NCI-H2227 (cell line): ENCODE results near the gene ZNF708.
"Not testable (repeated sequence)": the region's sequence is repeated elsewhere in the genome, so short reads cannot be mapped to it uniquely, and the experiment has no call there.

Experiments used
- DNase-seq: peaks from one replicate; lab custom pipeline; 2025; ENCODE audit not compliant: unreplicated experiment; lab: John Stamatoyannopoulos, UW

ZNF708 gene

GRCh38 chr19:21328885-21329605 lies at the start of gene ZNF708:
Gene ZNF708 (minus strand): TSS chr19:21329410. CDS start chr19:21329212, 198 bp downstream.
- DNase-seq, result peak; percentile 86

- DNase-seq, result no peak
Observed at GRCh38 chr19:21362291-21362690, 33.1 kb upstream of the ZNF708 start.

DNA sequence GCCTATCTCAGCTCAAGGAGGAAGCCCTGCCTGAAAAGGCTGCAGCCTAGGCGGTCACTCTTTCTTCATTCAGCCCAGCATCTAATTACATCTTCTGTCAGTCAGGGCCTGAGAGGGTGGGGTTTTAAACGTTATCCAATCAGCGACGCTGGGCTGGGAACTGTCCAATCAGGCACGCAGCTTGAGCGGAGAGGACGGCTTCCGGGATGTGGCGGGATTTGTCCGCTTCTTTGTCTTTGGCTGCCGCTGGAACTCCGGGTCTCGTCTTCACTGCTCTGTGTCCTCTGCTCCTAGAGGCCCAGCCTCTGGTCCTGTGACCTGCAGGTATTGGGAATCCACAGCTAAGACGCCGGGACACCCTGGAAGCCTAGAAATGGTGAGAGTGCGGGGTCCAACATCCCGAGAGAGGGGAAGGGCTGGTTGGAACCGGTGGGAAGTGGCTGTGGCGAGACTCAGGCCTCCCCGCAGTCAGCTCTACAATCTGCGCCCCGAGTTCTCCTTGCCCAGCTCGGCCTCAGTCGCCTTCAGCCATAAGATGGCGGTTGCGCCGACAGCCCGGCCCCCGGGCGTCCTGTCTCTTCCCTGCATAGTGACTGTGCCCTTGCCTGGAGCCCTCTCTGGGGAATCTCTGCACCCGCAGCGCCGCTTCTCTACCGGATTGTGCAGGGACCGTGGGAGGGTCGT lies 29.7 kb upstream of the ZNF708 start, which contains the start of gene ZNF738:
Gene ZNF738, plus strand, starts transcription at position 233 of the 684 bp plus-strand sequence. Its CDS starts 141 bp downstream, at position 374.
- DNase-seq, result peak; percentile 94

- DNase-seq, result no peak
Observed at GRCh38 chr19:21352830-21353229, 23.6 kb upstream of the ZNF708 start.

DNA sequence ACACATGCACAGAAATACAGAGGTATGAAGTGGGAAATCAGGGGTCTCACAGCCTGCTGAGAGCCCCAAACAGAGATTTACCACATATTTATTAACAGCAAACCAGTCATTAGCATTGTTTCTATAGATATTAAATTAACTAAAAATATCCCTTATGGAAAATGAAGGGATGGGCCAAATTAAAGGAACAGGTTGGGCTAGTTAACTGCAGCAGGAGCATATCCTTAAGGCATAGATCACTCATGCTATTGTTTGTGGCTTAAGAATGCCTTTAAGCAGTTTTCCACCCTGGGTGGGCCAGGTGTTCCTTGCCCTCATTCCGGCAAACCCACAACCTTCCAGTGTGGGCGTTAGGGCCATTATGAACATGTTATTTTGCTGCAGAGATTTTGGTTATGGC lies 15.6 kb upstream of the ZNF708 start:
- not testable (repeated sequence) for DNase-seq

GRCh38 chr19:21335721-21336120 lies 6.5 kb upstream of the ZNF708 start:
- DNase-seq, result no peak

GRCh38 chr19:21328406-21328805 lies 804 bp downstream of the ZNF708 start:
- DNase-seq, result peak; percentile 13

DNA sequence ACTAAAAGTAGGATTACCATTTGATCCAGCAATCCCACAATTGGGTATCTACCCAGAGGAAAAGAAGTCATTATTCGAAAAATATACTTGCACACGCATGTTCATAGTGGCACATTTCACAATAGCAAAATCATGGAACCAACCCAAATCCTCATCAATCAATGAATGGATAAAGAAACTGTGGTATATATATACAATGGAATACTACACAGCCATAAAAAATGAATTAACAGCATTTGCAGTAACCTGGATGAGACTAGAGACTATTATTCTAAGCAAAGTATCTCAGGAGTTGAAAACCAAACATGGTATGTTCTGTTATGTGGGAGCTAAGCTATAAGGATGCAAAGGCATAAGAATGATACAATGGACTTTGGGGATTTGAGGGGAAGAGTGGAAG lies 3.0 kb downstream of the ZNF708 start:
- no peak for DNase-seq

DNA sequence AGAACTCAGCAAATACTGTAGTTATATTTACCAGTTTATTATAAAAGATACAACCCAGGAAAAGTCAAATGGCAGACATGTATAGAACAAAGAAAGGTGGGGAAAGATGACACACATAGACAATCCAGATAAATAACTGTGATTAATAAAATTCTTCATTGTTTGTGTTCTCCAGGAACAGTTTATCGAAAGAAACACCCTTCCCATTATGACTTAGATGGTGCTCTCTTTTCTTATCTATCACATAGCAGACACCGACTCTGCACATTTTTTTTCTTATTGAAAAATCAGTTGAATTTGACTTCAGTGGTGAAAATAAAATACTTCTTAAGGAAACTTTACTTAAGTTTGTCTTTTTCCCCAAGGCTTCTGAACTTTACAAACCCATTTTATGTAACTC lies 6.2 kb downstream of the ZNF708 start:
- DNase-seq, result no peak

DNA sequence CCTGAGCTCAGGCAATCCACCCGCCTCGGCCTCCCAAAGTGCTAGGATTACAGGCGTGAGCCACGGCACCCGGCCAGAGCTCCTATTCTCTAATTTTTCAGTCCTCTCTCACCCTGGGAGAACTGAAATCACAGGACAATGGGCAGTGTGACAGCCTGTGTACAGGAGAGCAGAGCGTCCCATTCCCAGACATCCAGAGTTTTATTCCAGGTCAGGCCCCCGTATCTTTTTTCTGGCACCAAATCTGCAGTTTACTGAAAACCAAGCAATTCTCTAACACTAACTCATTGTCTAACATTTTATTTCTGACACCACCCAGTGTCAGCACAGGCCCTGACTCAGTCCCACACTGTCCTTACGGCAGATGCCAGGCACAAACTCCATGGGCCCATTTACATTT lies 6.7 kb downstream of the ZNF708 start:
- DNase-seq, result no peak

GRCh38 chr19:21321996-21322395 lies 7.2 kb downstream of the ZNF708 start:
- DNase-seq, result no peak

DNA sequence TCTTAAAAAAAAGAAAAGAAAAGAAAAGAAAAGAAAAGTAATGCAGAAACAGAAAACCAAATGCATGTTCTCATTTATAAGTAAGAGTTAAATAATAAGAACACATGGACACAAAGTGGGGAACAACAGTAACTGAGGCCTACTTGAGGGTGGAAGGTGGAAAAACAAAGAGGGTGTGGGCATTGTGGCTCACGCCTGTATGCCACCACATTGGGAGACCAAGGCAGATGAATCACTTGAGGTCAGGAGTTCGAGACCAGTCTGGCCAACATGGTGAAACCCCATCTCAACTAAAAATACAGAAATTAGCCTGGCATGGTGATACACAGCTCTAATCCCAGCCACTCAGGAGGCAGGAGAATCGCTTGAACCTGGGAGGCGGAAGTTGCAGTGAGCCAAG lies 8.1 kb downstream of the ZNF708 start:
- no peak for DNase-seq

DNA sequence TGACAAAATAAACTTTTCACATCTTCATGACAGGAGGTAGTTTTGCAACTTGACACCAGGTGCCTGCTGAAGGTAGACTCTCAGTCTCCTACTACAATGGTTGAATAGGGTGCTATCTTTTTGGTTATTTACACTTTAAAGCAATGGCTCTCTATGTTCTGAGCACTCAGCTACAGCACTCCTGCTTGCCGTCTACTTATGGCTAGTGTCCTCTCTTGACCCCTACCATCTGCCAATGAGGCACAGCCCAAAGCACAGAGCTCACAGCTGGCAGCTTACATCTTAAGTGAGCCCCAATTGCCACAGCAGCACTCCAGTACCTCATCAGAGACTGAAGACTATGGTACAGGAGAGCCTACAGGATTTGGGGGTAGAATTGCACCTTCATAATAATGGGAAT lies 11.4 kb downstream of the ZNF708 start:
- DNase-seq, result no peak

GRCh38 chr19:21314676-21315075 lies 14.5 kb downstream of the ZNF708 start:
- no peak for DNase-seq

DNA sequence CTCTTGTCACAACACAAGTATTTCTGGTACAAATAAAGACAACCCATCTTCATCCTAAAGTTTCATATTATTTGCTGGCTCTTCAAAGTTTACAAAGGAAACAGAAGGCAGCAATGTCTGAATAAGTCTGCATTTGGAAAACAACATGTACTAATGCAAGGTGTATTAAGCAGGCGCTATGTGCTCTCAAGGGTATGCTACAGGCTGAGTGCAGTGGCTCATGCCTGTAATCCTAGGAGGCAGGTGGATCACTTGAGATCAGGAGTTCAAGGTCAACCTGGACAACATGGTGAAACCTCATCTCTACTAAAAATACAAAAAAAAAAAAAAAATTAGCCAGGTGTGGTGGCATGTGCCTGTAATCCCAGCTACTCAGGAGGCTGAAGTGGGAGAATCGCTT lies 16.4 kb downstream of the ZNF708 start:
- not testable (repeated sequence) for DNase-seq

- no peak for DNase-seq
Observed at GRCh38 chr19:21308773-21309172, 20.4 kb downstream of the ZNF708 start.

GRCh38 chr19:21306881-21307479 lies 22.2 kb downstream of the ZNF708 start:
- not testable (repeated sequence) for DNase-seq

- DNase-seq, result not testable (repeated sequence)
Observed at GRCh38 chr19:21293768-21294167, 35.4 kb downstream of the ZNF708 start.

DNA sequence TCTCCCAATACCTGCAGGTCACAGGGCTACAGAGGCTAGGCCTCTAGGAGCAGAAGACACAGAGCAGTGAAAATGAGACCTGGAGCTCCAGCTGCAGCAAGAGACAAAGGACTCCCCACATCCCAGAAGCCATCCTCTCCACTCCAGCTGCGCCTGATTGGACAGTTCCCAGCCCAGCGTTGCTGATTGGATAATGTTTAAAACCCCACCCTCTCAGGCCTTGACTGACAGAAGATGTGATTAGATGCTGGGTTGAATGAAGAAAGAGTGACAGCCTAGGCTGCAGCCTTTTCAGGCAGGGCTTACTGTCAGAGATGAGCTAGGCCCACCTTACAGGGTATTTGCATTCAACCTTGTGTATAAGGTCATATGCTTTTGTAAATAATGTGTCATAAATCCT lies 59.4 kb downstream of the ZNF708 start:
- no peak for DNase-seq

DNA sequence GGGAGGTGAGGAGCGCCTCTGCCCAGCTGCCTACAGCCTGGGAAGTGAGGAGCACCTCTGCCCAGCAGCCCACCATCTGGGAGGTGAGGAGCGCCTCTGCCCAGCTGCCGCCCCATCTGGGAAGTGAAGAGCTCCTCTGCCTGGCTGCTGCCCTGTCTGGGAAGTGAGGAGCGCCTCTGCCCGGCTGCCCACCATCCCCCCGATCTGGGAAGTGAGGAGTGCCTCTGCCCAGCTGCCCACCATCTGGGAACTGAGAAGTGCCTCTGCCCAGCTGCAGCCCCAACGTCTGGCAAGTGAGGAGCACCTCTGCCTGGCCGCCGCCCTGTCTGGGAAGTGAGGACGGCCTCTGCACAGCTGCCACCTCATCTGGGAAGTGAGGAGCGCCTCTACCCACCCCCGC lies 64.3 kb downstream of the ZNF708 start:
- DNase-seq, result no peak

DNA sequence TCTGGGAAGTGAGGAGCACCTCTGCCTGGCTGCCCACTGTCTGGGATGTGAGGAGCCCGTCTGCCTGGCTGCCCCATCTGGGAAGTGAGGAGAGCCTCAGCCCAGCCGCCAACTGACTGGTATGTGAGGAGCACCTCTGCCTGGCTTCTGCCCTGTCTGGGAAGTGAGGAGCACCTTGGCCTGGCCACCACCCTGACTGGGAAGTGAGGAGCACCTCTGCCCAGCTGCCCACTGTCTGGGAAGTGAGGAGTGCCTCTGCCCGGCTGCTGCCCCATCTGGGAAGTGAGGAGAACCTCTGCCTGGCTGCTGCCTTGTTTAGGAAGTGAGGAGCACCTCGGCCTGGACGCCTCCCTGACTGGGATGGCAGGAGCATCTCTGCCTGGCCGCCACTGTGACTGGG lies 64.8 kb downstream of the ZNF708 start:
- DNase-seq, result no peak

GRCh38 chr19:21260848-21261381 lies 68.3 kb downstream of the ZNF708 start:
- not testable (repeated sequence) for DNase-seq
